Dendritic cell treated with granulocyte-macrophage colony-stimulating factor and Interleukin-4, amounts not matched to agents 40 ng/mL and 50 ng/mL, for 4 days (primary cell): ENCODE data around the gene TM2D3.

Experiments
- H3K27ac Mint-ChIP-seq: one replicate; pipeline ENCODE4 v1.8.0; 2022; ENCODE audit warnings: mild to moderate bottlenecking, mixed read lengths
- H3K27me3 Mint-ChIP-seq: one replicate; pipeline ENCODE4 v1.8.0; 2022; ENCODE audit warnings: mild to moderate bottlenecking, mixed read lengths
- H3K36me3 Mint-ChIP-seq: one replicate; pipeline ENCODE4 v1.8.0; 2022; ENCODE audit warnings: low read depth, mixed read lengths
- H3K4me1 Mint-ChIP-seq: one replicate; pipeline ENCODE4 v1.8.0; 2022; ENCODE audit warnings: low read depth, mixed read lengths
- H3K4me3 Mint-ChIP-seq: one replicate; pipeline ENCODE4 v1.8.0; 2022; ENCODE audit warnings: mild to moderate bottlenecking, moderate library complexity, mixed read lengths
- H3K9me3 Mint-ChIP-seq: one replicate; pipeline ENCODE4 v1.8.0; 2022; ENCODE audit warnings: mixed read lengths
- intact Hi-C: fragments of 100-400 bp; cut with micrococcal nuclease; formaldehyde crosslinking; loops from one replicate; pipeline ENCODE4 v1.15.0; 2022

The TM2D3 gene

DNA sequence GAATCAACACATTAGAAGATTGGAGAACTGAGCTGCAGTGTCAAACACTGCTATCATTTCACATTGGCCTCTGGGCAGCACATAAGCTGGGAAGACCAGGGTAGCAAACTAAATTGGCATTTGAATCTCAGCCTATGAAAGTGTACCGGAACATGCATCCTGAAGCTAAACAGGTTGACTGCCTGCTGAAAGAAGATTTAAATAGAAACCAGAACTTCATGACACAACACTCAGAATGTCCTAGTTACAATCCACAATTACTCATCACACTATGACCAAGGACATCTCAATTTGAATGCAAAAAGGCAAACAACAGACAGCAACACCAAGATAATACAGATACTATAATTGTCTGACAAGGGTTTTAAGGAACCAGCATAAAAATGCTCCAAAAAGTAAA, 26.2 kb downstream of the TM2D3 start:
- Mint-ChIP-seq H3K27me3 (no peaks in the 10 kb centered on the region), H3K4me1 (peaks cover 10% of the 10 kb centered on the region), H3K4me3 (no peak overlapping the region), H3K36me3 (peaks cover 51% of the 10 kb centered on the region), H3K9me3 (peaks cover 47% of the 10 kb centered on the region), H3K27ac (no peak overlapping the region)
- intact Hi-C loops, result no loop called here

DNA sequence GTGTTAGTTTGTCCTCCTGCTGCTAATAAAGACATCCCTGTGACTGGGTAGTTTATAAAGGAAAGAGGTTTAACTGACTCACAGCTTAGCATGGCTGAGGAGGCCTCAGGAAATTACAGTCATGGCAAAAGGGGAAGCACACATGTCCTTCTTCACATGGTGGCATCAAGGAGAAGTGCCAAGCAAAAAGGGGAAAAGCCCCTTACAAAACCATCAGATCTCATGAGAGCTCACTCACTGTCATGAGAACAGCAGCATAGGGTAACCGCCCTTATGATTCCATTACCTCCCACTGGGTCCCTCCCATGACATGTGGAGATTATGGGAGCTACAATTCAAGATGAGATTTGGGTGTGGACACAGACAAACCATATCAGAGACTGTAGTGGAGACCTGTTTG, 27.0 kb downstream of the TM2D3 start:
- Mint-ChIP-seq H3K4me3 (no peak overlapping the region), H3K9me3 (peaks cover 47% of the 10 kb centered on the region), H3K4me1 (peaks cover 10% of the 10 kb centered on the region), H3K36me3 (peaks cover 51% of the 10 kb centered on the region), H3K27ac (no peak overlapping the region), H3K27me3 (no peaks in the 10 kb centered on the region)
- intact Hi-C loops, result no loop called here

DNA sequence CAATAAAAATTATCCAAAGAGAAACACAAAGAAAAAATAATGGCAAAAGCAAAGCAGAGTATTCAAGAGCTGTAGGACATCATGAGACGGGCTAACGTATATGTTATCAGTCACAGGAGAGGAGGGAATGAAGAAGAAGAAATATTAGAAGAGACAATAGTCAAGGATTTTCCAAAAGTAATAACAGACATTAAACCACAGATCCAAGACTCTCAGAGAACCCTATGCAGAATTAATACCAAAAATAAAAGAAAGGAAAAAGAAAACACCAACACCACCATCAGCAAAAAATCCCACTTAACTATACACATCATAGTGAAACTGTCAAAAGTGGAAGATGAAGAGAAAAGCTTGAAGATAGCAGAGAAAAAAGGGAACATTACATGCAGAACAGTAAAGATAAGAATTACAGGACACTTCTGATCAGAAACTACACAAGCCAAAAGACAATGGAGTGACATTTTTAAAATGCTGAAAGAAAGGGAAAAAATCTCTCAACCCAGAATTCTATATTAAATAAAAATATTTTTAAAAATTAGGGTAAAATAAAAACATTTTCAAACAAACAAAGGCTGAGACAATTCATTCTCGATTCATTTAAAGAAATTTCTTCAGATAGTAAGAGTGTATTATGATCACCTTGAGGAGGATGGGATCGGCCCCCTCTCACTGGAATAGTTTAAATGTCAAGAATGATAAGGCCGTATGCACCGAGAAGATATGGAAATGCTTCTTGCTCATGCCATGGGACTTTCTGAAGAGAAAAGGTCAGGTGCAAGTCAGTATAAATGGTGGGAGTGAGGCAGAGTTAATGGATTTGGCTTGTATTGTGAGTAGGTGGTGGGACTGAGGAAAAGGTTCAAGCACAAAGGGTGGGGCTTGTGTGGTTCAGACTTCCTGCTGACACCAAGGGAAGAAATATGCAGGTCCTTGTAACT, 28.5 kb downstream of the TM2D3 start:
- Mint-ChIP-seq H3K27me3 (no peaks in the 10 kb centered on the region), H3K27ac (no peak overlapping the region)

DNA sequence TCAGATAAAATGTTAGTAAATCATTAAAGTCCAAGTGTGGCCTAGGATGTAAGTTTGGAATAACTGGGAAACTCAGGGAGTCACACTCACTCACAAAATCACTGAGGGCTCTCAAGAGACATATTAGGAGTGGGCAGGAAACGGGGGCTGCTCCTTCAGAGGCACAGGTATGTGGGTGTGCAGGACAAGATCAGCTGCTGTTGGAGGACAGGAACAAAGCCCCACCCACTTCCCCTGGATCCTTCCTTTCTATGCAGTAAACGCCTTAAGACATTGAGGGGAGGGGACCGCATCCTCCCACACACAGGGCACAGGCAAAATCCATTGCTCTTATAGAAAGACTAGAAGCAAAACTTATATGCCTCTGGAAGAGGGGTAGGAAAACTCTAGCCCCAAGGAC, 30.2 kb downstream of the TM2D3 start:
- intact Hi-C loops, result no loop called here
- H3K9me3 Mint-ChIP-seq, result peaks cover 47% of the 10 kb centered on the region
- no peaks in the 10 kb centered on the region for H3K27me3 Mint-ChIP-seq
- H3K4me3 Mint-ChIP-seq, result no peak overlapping the region
- H3K4me1 Mint-ChIP-seq, result peaks cover 10% of the 10 kb centered on the region
- no peak overlapping the region for H3K27ac Mint-ChIP-seq
- H3K36me3 Mint-ChIP-seq, result peaks cover 47% of the 10 kb centered on the region

More for the DNA sequence above, 28.5 kb downstream of the TM2D3 start:
- intact Hi-C loops, result no loop called here
- peaks cover 10% of the 10 kb centered on the region for H3K4me1 Mint-ChIP-seq
- H3K4me3 Mint-ChIP-seq, result no peak overlapping the region
- peaks cover 51% of the 10 kb centered on the region for H3K36me3 Mint-ChIP-seq
- H3K9me3 Mint-ChIP-seq, result peaks cover 47% of the 10 kb centered on the region

DNA sequence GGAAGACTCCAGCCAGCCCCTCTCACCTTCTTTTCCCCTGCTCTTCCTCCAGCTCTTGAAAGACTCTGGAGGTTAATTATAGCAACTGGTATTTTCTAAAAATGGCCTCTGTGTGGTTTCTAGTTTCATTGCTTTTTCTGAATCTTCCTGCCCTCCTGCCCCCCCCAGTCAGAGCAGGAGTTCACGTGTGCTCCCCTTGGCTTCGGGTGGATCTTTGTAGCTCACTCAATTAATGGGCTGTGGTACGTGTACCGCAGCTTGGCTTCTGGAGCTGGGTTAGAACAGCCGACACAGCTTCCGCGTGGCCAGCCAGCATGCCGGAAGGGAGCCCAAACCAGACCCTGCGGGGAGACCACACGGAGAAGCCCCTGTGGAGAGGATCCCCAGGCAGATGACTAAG, 31.5 kb downstream of the TM2D3 start:
- H3K4me1 Mint-ChIP-seq, result peaks cover 3% of the 10 kb centered on the region
- peaks cover 3% of the 10 kb centered on the region for H3K27me3 Mint-ChIP-seq
- H3K9me3 Mint-ChIP-seq, result peaks cover 37% of the 10 kb centered on the region
- no peak overlapping the region for H3K27ac Mint-ChIP-seq
- intact Hi-C loops, result no loop called here
- H3K4me3 Mint-ChIP-seq, result no peak overlapping the region
- peaks cover 34% of the 10 kb centered on the region for H3K36me3 Mint-ChIP-seq

DNA sequence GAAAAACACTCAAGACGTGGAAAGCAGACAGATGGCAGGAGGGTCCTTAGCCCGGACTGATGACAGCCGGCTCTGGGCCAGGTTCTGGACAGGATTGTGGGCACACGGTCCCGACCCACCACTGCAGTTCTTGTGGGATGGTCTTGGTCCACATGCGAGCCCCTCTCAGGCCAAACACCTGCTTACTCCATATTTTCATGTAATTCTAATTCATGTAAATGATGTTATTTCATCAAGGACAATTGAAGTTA, 32.6 kb downstream of the TM2D3 start:
- H3K36me3 Mint-ChIP-seq, result peaks cover 23% of the 10 kb centered on the region
- H3K4me1 Mint-ChIP-seq, result no peaks in the 10 kb centered on the region
- no peak overlapping the region for H3K27ac Mint-ChIP-seq
- peaks cover 27% of the 10 kb centered on the region for H3K9me3 Mint-ChIP-seq
- intact Hi-C loops, result no loop called here
- H3K4me3 Mint-ChIP-seq, result no peak overlapping the region
- H3K27me3 Mint-ChIP-seq, result peaks cover 3% of the 10 kb centered on the region

DNA sequence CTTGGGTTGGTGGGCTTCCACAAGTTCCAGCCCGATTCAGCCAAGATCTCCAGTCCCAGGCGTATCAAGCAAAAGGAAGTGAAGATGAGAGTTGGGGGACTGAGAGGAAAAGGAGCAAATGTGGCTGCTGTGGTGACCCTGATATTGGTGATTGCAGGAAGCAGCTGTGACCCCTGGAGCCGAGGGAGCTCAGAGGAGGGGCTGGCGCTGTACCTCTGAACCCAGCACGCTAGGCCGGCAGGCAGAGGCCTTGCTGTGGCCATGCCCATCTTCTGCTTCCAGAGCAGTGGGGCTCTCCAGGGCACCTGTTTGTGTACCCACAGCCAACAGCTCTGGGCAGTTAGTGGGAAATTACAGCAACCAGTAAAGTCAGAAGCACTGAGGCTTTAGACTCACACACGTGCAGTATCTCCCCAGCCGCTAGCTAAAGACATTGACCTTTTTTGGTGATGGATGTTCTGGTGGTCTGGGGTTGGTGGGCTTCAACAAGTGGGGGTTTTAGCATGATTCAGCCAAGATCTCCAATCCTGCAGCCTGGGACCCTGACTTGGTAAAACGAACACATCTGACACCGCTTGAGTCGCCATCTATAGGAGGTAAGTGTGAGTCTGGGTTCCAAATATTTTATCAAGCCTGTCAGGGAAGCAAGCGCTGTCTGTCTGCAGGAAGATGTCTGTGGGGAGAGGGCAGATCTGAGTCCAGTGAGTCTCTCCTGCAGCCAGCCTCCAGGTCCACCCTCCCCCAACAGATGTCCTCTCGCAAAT, 33.1 kb downstream of the TM2D3 start:
- H3K4me3 Mint-ChIP-seq, result no peak overlapping the region
- peaks cover 18% of the 10 kb centered on the region for H3K36me3 Mint-ChIP-seq
- no peaks in the 10 kb centered on the region for H3K4me1 Mint-ChIP-seq
- H3K27me3 Mint-ChIP-seq, result peaks cover 3% of the 10 kb centered on the region
- intact Hi-C loops, result no loop called here
- peaks cover 22% of the 10 kb centered on the region for H3K9me3 Mint-ChIP-seq
- no peak overlapping the region for H3K27ac Mint-ChIP-seq

DNA sequence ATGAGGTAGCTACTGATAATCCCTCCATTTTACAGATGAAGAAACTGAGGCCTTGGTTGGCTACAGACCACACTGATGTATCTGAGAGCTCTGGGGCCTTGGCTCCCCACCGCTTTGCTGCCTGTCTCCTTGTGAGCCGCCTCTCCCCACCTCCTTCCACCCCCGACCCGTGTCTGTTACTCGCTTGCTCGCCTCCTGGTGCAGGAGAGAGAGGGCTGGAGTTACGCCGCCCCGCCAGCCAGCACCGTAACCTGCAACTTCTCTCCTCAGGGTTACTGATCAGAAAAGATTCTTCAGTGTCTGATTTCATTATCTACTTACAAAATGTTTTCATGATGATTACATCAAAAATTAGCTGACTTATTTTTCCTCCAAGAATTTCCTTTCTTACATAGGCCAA, 34.1 kb downstream of the TM2D3 start:
- intact Hi-C loops, result no loop called here
- peaks cover 9% of the 10 kb centered on the region for H3K36me3 Mint-ChIP-seq
- H3K27me3 Mint-ChIP-seq, result peaks cover 3% of the 10 kb centered on the region
- H3K4me3 Mint-ChIP-seq, result no peak overlapping the region
- no peak overlapping the region for H3K27ac Mint-ChIP-seq
- no peaks in the 10 kb centered on the region for H3K4me1 Mint-ChIP-seq
- peaks cover 12% of the 10 kb centered on the region for H3K9me3 Mint-ChIP-seq

DNA sequence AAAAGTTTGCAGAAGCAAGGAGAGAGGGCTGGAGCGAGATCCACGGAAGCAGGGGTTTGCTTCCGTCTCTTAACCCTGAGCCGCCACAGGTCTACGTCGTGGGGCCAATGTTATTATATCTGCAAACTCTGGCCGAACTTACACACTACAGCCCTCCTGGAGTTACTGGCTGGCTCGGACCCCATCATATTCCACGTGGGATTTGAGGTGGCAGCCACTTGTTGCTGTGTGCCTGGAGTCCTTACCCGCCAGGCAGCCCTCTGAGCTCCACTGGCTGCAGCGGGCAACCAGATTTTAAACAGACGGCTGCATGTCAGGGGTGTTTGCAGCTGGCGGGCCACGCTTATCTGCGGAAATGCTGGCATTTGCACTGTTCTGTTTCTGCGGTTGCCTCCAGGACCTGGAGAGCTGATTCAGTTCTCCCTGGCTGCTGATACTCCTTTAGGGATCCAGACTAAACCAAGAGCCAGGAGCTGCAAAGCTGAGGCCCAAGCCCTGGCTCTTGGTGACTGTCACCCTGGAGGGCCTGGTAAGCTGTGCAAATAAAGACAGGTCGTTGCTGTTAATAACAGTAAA, 34.7 kb downstream of the TM2D3 start:
- intact Hi-C loops, result no loop called here
- peaks cover 3% of the 10 kb centered on the region for H3K36me3 Mint-ChIP-seq
- H3K4me1 Mint-ChIP-seq, result no peaks in the 10 kb centered on the region
- H3K4me3 Mint-ChIP-seq, result no peak overlapping the region
- no peak overlapping the region for H3K27ac Mint-ChIP-seq
- peaks cover 3% of the 10 kb centered on the region for H3K27me3 Mint-ChIP-seq
- H3K9me3 Mint-ChIP-seq, result peaks cover 6% of the 10 kb centered on the region

DNA sequence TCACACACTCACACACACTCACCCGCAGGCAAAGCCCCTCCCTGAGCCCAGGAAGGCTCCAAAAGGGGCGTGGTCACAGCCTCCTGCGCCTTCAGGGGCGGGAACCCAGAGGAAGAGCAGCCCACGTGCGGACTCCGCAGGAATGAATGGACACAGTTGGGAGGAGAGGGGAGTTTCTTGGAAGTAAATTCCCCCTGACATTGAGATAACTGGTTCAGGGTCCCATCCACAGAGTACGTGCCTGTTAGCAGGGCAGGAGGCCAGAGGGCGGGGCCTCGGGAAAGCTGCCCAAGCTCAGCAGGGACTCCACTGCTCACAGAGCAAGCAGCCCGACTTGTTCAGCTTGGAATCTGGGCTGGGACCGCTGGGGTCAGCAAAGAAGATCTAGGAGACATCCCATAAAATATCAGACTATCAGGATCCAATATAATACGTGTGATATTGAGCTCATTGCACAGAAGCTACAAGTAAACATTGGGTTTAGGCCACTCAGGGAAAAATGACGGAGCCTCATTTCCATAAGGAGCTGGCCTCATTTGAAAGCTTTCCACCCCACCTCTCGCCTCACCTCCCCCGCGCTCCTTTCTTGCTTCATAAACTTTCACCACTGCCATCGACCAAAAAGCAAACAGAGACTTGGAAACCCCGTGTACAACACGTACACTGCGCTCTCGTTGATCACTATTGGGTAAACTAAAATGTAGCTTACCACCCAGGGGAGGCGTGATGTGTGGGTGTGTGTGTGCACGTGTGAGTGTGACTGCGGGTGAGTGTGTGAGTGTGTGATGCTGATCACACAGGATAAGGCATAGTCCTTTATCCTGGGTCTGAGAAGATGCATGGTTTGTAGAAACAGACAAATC, 36.0 kb downstream of the TM2D3 start:
- Mint-ChIP-seq H3K4me1 (no peaks in the 10 kb centered on the region), H3K4me3 (no peak overlapping the region), H3K36me3 (no peaks in the 10 kb centered on the region), H3K9me3 (no peaks in the 10 kb centered on the region), H3K27me3 (peaks cover 3% of the 10 kb centered on the region), H3K27ac (no peak overlapping the region)
- intact Hi-C loops, result no loop called here

DNA sequence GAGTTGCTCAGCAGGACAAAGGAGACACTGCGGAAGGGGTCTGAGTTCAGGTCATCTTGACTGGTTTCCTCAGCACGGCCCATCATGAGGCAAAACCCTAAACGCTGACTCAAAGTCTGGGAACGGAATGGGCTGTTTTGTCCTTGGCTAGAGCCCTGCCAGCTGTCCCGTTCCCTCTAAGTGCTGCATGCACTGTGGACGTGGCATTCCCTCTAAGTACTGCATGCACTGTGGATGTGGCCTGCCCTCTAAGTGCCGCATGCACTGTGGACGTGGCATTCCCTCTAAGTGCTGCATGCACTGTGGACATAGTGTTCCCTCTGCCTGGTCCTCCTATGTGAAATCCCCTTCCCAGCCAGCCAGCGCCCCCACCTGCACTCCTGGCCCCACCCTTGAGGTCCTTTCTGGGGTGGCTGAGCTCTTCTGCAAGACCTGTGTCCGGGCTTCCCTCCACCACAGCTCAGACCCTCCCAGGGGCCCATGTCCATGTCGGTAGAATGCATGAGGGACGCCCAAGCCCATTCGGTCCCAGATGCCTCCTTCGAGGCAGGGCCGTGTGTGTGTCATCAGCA, 36.7 kb downstream of the TM2D3 start:
- H3K4me1 Mint-ChIP-seq, result no peaks in the 10 kb centered on the region
- intact Hi-C loops, result no loop called here
- H3K36me3 Mint-ChIP-seq, result no peaks in the 10 kb centered on the region
- no peaks in the 10 kb centered on the region for H3K9me3 Mint-ChIP-seq
- H3K27me3 Mint-ChIP-seq, result peaks cover 3% of the 10 kb centered on the region
- H3K4me3 Mint-ChIP-seq, result no peak overlapping the region
- no peak overlapping the region for H3K27ac Mint-ChIP-seq

DNA sequence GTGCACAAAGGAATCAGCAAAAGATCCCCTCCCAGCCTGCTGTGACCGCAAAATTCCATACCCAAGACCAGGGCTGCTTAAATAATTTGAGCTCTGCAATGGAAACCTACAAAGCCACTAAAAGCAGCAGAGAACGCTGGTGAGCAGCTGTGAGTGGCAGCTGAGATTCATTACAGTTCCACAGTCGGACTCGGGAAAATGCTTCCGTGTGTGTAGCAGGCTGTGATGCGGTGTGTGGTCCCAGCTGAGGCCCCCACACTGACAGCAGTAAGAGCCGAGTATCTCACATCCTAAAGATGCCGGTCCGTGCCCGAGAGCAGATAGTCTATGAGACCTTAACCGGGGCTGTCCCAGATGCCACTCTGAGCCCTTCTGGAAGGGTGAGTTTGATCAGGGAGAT, 37.4 kb downstream of the TM2D3 start:
- Mint-ChIP-seq H3K27me3 (peaks cover 3% of the 10 kb centered on the region), H3K9me3 (no peaks in the 10 kb centered on the region), H3K4me1 (no peaks in the 10 kb centered on the region), H3K4me3 (no peak overlapping the region), H3K36me3 (no peaks in the 10 kb centered on the region), H3K27ac (no peak overlapping the region)
- intact Hi-C loops, result no loop called here

DNA sequence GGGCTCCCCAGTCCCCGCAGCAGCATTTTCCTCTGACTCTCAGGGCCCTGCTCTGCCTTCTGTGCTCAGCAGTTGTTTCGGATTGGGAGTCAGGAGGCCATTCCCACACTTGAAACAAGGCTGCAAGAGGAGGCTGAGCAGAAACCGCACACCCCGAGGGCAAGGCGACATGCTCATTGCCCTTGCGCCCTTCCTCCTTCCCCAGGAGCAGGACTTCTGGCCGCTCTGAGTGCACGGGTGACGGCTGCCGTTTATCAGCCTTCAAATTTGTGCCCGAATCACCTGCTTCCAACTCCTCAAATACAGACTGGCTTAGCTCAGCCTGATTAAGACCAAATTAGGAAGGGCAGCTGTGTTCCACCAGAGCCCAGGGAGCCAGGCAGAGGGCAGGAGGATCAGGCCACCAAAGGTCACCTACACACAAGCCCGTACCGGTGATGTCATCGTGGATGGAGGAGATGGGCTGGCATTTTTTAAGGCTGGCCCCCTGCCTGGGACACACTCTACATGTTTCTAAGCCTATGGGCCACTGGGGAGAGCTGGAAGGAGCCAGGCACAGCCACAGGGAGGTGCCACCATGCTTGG, 38.1 kb downstream of the TM2D3 start:
- Mint-ChIP-seq H3K4me3 (no peak overlapping the region), H3K27ac (no peak overlapping the region), H3K9me3 (no peaks in the 10 kb centered on the region), H3K36me3 (no peaks in the 10 kb centered on the region), H3K27me3 (peaks cover 3% of the 10 kb centered on the region), H3K4me1 (no peaks in the 10 kb centered on the region)
- intact Hi-C loops, result no loop called here
